Activated CD4-positive, alpha-beta T cell treated with anti-CD3 and anti-CD28 coated beads for 24 hours (primary cell): ENCODE measurements around the gene DIP2A.

Experiments used
- DNase-seq, 2 donors: peaks; one replicate each; pipeline ENCODE4 v3.0.0-alpha.2; 2020; ENCODE audit warnings: low read depth in 2 of 2

Gene DIP2A

DNA sequence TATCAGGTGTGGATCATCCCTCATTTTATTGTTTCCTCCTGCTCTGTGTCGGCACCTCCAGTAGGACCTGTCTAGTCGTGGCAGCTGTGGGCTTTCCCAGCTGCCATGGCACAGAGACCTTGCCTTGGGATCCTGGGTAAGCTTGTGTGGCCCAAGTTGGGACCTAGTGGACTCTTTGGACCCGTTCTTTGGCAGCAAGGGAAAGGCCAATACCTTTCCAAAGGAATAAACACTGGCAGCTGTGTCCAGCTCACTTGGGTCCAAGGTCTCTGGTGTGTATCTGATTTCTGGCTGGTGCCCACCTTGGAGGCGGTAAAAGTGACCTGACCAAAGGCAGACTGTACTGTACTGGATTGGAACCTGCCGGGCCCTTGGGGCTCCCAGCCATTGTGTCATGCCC, 21.8 kb downstream of the DIP2A start:
- DNase-seq = no peak

DNA sequence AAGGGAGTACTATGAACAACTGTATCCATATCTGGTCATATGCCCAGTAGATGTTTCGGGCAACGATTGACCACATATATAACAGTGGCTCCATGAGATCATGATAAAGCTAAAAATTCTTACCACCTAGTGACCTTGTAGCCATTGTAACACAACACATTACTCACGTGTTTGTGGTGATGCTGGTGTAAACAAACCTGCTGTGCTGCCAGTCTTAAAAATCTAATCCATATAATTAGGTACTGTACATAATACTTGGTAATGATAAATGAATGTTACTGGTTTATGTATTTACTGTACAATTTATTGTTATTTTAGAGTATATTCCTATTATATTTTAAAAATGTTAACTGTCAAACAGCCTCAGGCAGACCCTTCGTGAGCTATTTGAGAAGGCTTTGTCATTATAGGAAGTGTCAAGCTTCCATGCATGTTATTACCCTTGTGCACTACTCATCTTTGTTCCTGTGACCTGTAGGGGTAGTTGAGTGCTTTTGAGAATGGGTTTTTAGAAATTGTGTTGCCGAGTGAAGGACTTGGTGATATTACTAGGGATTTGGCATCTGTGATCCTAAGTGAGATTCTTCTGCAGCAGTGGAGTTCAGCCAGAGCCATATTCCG, 23.6 kb downstream of the DIP2A start:
- no peak for DNase-seq

DNA sequence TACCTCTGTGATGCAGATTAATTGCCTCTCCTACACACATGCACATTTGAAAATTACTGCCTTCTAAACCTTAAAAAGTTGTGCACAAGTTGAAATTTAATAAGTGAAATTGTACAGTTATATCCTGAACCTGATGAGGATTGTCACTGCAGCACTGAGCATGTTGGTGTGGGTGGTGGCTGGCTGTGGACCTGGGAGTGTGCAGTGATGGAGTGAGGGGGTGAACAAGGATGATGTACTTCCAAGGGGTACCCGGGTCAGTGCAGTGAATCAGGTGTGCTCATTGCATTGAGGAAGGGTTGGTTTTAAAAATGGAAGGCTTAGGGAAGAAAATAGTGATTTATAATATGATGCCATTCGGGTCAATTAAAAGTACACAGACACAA, 24.1 kb downstream of the DIP2A start:
- no peak for DNase-seq

DNA sequence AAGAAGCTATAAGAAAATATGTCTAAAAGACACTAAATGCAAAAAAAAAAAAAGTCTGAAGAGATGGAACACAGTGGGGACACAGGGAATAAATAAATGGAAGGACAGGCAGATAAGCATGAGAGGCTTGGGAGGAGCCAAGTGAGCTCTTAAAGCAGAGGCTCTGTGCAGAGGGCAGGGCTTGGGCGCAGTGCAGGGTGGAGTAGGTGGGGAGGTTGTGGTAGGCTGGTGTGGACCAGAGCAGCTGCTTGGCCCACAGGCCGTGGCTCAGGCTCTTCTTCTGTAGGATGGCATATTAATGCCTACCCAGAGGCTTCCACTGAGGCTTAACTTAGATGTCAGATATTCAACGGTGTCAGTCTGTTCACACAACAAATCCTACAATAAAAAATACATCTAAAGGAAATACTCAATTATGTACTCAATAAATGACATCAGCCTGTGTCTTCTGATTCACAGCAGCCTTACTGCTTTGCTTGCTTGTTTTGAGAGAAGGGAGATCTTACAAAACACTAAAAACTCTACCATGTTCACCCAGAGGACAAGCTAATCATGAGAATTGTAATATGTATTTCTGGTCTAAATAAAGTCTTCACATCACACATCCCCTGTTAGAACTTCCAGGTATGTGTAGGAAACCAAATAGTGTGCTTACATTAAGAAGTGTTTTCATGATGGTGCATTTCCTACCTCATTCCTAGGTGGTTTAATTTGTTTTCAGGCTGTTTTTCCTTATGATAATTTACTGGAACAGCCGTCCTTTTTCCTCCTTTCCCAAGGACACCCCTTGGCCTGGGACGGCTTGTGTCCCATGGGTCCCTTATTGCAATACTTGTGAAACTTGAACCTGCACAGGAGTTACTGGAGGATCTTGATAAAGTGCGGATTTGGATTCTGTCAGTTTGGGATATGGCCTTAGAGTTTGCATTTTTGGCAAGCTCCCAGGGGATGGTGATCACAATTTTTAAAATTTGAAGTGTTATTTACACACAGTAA, 24.9 kb downstream of the DIP2A start:
- DNase-seq = no peak

DNA sequence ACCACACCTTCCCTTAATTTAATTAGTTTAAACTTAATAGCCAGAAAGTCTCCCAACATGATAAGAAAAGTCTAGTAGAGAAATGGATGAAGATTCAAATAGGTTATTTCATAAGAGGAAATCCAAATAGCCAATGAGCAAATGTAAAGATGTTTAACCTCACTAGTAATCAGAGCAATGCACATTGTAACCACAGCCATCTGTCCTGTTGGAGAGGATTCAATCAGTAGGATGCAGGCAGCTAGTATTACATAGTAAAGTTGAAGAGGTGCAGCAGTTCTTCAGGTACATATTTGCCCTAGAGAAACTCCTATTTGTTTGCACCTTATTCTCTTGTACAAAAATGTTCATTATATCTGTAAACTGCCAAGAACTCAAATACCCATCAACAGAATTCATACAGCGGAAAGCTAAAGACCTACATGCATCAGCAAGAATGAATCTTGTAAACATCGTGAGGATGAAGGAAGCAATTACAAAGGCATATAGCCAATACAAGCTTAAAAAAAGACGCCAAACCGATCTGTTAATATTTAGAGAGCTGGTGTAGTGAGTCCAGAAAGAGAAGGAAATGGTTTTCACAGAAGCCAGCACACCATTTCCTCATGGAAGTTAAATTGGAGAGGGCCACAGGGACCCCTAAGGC, 27.9 kb downstream of the DIP2A start:
- no peak for DNase-seq

DNA sequence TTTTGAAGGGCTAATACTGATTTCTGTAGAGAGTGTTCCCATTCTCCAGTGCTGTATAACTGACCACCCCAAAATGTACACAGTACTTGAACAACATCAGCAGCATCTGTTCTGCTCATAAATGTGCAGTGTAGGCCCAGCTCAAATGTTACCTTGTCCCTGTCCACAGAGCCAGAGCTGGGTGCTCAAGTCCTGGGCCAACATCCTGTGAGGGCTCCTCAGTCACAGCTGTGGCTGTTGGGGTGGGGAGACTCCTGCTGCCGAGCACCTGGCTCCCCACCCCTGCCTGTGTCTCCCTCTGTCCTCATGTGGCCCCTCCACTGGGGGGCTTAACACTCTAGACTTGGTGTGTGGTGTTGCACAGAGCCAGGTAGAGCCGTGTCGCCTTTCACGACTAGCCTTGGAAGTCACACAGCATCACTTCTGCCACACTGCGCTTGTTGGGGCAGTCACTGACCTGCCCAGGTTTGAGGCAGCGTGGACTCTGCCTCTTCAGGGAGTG, 30.5 kb downstream of the DIP2A start:
- no peak for DNase-seq

DNA sequence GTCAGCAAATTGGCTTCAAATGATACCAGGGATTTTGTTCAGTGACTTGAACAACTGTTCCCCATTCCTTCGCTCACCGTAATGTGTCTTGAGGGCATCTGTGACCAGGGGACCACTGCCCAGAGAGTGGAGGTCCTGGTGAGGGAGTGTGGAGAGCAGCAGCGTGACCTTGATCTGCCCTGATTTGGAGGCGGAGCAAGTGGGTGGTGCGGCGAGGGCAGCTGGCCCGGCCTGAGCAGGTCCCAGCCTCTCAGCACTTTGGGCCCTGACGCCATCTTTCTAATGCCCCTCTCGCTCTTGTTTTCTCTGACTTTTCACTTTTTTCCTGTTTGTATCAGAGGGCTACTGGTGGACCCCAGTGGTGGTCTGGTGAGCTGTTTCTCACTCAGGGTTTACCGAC, 31.1 kb downstream of the DIP2A start:
- DNase-seq = no peak

DNA sequence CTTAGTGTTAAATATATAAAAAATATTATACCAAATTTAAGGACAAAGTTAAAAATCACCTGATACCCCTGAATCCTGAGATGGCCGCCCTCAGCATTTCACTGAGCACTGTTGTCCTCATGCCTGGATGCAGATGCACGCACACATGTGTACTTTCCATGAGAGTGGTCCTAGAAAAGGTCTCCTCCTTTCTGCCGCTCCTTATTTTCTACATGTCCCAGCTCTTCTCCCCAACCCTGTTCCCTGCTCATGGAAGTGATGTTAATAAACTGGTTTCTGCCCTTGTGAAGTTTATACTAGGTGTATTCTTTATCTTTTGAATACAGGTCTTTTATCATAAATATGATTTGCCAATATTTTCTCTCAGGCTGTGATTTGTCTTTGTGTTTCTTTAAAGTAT, 32.9 kb downstream of the DIP2A start:
- no peak for DNase-seq

DNA sequence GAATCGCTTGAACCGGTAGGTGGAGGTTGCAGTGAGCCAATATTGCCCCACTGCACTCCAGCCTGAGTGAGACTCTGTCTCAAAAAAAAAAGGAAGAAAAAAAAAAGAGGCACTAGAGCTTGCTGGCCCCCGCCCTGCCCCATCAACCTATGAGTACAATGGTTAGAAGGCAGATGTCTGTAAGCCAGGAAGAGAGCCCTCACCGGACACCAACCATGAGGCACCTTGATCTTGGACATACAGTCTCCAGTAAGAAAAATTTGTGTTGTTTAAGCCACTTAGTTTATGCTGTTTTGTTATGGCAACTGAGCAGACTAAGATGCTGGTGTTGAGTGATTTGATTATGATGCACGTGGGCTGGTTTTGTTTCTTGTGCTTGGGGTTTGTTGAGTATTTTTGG, 34.2 kb downstream of the DIP2A start:
- DNase-seq = no peak

DNA sequence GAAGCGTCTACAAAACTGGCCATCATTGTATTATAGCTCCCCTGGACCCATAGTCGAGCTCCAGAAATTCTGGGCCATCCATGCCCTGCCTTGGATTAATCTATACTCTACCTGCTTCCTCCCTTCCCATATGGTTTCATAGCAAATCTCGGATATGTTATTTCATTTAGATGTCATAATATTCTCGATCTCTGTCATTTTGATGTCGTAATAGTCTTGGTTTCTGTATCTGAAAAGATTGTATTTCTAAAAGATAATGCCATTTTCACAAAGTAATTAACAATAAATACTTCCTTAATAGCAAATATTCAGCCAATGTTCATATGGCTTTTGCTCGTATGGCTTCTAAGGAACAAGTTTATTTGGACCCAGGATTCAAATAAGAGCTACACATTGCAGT, 35.1 kb downstream of the DIP2A start:
- DNase-seq = no peak

DNA sequence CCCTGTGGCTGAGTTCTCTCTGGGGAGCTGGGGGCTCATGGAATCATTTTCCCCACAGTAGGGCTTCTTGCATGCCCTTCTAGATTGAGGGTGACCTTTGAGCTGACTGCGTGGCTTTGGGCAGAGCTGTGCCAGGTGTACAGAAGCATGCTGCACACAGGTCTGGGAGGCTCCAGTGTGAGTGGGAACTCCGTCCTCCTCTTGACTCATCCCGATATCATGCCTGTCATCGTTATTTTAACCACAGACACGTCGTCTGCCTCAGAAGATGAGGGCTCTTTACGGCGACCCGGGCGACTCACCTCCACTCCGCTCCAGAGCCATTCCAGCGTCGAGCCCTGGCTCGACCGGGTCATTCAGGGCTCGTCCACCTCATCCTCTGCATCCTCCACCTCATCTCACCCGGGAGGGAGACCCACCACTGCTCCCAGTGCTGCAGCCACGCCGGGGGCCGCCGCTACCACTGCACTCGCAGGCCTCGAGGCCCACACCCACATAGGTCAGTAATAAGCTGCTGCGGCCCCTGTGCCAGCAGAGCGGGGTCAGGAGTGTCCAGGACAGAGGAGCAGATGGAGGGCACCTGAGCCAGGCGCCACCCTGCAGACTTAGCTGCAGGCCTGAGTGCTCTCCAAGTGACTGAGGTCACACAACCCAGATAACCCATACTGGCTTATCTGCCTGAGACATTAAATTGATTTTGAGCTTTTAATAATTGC, 39.8 kb downstream of the DIP2A start:
- no peak for DNase-seq

DNA sequence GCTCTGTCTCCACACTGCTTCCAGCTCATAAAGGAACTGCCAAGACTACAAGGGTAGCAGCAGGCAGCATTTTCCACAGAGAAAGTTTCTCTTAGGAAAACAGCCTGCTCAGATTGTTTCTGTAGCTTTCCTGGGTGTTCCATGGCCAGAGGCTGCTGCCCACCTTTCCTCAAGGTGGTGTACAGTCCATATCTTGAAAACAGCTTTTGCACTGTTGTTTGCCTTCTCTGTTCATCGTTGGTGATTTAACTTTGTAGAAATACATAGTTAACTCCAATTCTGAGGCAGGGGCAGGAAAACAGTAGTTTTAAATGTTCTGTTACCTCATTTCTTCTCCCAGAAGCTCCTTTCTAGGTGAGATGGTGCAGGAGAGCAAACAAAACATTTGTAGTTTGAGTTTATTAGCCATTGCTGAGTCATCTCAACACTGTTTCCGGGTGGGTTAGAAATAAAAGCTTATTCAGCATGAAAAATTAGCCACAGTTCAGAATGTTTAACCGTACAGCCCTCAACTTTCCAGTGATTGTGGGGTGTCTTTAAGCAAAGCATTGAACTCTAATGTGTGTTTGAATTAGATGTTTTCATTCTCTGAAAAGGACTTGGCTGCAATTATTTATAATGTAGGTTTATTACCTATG, 41.7 kb downstream of the DIP2A start:
- DNase-seq = no peak

DNA sequence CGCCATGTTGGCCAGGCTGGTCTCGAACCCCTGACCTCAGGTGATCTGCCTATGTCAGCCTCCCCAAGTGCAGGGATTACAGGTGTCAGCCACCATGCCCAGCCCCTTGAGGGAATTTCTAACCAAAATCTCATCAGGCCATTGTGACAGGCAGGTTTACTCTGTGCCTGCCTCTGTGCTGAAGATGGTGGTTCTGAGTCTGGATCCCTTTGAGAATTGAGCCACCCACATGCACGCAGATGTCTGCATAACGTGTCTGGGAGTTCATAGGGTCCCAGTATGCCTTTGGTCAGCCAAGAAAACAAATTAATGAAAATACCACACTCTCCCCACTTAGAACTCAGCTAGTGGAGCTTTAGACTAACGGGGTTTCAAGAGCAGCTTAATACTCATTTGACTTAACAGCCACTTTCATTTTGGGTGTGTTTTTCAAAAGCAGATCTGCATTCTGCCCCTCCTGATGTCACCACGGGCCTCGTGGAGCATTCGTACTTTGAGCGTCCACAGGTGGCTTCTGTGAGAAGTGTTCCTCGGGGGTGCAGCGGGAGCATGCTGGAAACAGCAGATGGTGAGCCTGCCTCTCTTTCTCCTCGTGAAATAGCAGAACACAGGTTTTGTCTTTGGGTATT, 45.3 kb downstream of the DIP2A start:
- DNase-seq = no peak

DNA sequence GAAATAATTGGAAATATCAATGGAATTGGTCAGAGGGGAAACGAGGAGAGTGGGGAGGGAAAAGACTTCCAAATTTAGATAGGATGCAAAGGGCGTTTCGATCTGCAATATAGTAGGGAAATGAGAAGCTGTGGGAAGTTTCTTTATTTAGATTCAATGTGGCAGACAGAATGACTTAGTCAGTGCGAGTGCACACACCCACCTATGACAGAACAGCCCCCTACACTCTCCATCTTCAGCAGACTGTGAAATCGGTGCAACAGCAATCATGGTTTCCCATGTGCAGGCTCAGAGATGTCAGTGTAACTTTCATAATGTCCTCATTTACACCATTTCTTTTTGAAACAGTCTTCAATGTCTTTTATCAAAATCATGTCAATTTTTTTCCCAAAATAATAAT, 46.0 kb downstream of the DIP2A start:
- DNase-seq = no peak

DNA sequence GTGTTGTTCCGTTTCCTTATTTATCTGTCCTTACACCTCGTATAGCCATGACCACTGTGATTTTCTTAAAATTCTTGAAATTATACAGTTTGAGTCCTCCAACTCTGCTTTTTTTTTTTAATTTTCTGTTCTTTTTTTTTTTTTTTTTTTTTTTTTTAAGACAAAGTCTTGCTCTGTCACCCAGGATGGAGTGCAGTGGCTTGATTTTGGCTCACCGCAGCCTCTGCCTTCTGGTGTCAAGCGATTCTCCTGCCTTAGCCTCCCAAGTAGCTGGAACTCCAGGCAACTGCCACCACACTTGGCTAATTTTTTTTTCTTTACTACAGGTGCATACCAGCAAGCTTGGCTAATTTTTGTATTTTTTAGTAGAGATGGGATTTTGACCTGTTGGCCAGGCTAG, 48.9 kb downstream of the DIP2A start:
- no peak for DNase-seq

DNA sequence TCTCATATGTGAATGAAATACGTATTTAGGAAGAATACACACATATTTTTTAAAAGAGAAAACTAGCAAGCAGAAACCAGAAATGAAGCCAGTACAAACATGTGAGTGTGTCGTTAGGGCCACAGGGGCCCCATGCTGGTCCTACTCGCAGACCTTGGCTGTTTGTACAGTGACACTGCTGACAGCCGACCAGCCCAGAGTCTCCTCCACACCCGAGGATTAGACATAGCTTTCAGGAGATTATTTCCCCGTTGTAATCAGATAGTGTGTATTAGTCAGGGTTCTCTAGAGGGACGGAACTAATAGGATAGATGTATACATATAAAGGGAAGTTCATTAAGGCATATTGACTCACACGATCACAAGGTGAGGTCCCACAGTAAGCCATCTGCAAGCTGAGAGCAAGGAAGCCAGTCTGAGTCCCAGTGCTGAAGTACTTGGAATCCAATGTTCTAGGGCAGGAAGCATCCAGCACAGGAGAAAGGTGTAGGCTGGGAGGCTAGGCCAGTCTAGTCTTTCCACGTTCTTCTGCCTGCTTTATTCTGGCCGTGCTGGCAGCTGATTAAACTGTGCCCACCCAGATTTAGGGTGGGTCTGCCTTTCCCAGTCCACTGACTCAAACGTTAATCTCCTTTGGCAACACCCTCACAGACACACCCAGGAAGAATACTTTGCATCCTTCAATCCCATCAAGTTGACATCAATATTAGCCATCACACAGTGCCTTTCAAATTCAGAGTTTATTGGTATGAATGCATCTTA, 51.2 kb downstream of the DIP2A start:
- no peak for DNase-seq

DNA sequence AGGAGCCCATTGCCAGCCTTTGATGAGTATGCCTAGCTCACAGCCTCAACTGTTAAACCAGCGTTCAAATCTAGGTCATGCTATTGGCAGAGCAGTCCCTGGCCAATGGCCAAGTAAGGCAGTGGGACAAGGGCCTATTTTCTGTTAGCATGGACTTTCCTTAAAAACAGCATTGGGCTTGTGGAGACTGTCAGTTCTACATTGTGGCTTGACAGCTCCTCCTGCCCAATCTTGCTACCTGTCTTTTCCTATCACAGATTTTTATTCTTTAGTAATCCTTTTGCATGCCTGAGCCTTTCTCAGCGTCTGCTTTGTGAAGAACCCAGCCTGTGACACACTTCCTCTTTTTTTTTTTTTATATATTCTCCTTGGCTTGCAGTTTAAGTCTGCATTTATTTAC, 56.4 kb downstream of the DIP2A start:
- no peak for DNase-seq

DNA sequence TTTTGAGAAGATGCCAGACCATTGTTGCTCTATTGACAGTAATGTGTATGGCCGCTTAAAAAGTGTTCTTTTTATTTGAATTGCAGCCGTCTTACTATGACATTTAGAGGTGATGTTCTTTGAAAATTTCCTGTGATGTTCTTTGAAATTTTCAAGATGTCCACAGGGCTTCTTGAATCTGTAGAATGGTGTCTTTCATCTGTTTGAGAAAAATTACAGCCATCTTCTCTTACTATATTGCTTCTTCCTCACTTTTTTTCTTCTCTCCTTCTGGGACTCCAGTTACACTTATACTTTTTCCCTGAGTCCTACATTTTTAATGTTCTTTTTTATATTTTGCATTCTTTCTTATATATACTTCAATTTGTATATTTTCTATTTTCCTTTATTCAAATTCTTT, 57.4 kb downstream of the DIP2A start:
- DNase-seq = no peak

DNA sequence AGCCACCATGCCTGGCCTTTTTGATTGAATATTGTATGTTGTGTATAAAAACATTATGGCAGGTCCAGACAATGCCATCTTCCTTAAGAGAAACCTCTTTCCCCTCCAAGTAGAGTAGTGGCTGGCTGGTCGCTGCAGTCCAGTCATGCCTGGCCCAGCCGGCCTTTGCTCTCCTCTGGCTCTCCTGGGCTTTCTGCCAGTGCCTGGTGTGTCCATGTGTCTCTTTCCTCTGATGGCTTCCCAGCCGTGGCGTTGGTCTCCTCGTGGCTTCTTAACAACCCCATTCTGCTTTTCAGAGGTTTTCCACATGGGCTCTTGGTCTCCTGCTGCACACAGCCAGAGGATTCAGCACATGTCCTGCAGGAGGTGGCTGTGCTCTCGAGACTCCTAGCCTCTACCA, 58.7 kb downstream of the DIP2A start:
- DNase-seq = no peak

DNA sequence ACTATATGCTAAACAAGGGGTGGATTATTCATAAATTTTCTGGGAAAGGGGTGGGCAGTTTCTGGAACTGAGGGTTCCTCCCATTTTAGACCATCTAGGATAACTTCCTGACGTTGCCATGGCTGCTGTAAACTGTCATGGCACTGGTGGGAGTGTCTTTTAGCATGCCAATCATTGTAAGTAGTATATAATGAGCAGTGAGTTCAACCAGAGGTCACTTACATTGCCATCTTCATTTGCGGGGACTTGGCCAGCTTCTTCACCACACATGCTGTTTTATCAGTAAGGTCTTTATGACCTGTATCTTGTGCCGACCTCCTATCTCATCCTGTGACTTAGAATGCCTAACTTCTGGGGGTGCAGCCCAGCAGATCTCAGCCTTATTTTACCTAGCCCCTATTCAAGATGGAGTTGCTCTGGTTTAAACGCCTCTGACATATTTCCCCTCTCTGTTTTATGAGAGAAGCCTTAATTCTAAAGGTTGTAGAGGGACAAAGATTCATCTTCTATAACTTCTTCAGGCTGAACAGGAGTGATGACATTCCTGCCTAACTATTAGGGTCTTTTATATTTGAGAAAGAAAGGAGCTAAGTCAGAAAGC, 60.4 kb downstream of the DIP2A start:
- DNase-seq = no peak
